Choroid plexus epithelial cell (primary cell): ENCODE results near the gene UBE3A.

Experiments
- DNase-seq: peaks from one replicate; pipeline ENCODE4 v3.0.0-alpha.2; 2010; ENCODE audit warnings: low read depth
- H3K4me3 ChIP-seq: 2 replicates; pipeline ENCODE4 v1.5.1; 2011; ENCODE audit warnings: low read depth, mild to moderate bottlenecking, control low read depth, low read length, moderate library complexity
- CTCF ChIP-seq: conservative IDR thresholded peaks from 2 replicates; pipeline ENCODE4 v1.5.1; 2011; ENCODE audit warnings: low read depth, mild to moderate bottlenecking, control low read depth, inconsistent platforms, low read length, moderate library complexity

UBE3A gene

GRCh38 chr15:25331860-25332259, 107.0 kb downstream of the UBE3A start:
- DNase-seq, result no peak
- no peak for TF ChIP-seq CTCF
- H3K4me3 ChIP-seq, result no peak overlapping the region

GRCh38 chr15:25331404-25331803, 107.4 kb downstream of the UBE3A start:
- no peak for TF ChIP-seq CTCF
- no peak overlapping the region for H3K4me3 ChIP-seq
- no peak for DNase-seq

GRCh38 chr15:25329696-25330095, 109.1 kb downstream of the UBE3A start:
- no peak overlapping the region for H3K4me3 ChIP-seq
- no peak for DNase-seq
- TF ChIP-seq CTCF, result no peak

GRCh38 chr15:25327686-25328085, 111.1 kb downstream of the UBE3A start:
- no peak for TF ChIP-seq CTCF
- H3K4me3 ChIP-seq, result no peak overlapping the region
- no peak for DNase-seq

- TF ChIP-seq CTCF, result no peak
- no peak for DNase-seq
- H3K4me3 ChIP-seq, result no peak overlapping the region
Measured at GRCh38 chr15:25325187-25325586, 113.6 kb downstream of the UBE3A start.

- DNase-seq, result no peak
- TF ChIP-seq CTCF, result no peak
- no peak overlapping the region for H3K4me3 ChIP-seq
Measured at GRCh38 chr15:25323420-25323819, 115.4 kb downstream of the UBE3A start.

- no peak overlapping the region for H3K4me3 ChIP-seq
- no peak for DNase-seq
- TF ChIP-seq CTCF, result no peak
Measured at GRCh38 chr15:25287823-25288222, 151.0 kb downstream of the UBE3A start.
